ENCODE data around the gene COQ9. TPM values are rescaled to one million over a fixed set of nuclear protein-coding genes. Genes with fewer than 3 reads are reported as not detected.

Gene COQ9
- total and polyA plus RNA-seq, 2 of the 4 experiments (the other 2 are of a cell fraction): 57.9 to 58.5 TPM

DNA sequence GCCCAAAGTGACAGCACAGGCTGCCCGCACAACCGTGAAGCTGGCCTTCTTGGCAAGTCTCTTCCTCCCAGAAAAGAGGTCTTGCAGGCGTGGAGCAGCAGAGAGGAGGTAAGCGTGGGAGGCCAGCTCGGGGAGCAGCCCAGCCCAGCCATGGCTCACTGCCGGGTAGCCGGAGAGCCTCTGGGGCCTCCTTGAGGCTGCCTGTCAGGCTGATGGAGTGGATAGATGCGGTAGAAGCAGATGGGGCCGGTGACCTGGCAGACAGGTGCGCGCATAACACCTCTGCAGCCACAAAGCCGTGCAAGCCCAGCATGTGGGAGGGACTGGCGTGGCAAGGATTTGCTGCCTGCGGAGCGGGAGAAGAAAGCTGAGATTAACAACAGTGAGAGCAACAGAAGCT lies 56.1 kb downstream of the COQ9 start:
- ChIA-PET CTCF (no interaction called here), POLR2A (ENCODE audit: unreplicated experiment) (no interaction called here)
- intact Hi-C loops (cut with micrococcal nuclease): no loop called here
- no peak for TF ChIP-seq MAFK (IDR thresholded peaks at IDR 0.05; ENCODE audit: low read depth, low read length)
- TF ChIP-seq BHLHE40 (IDR thresholded peaks at IDR 0.05; ENCODE audit: low read depth, low read length): no peak
- TF ChIP-seq CEBPB (IDR thresholded peaks at IDR 0.05; ENCODE audit: low read depth, low read length): no peak
- no peak for TF ChIP-seq POLR2A (IDR thresholded peaks at IDR 0.05; ENCODE audit: low read depth, low read length)
- no peak for TF ChIP-seq ELK1 (IDR thresholded peaks at IDR 0.05; ENCODE audit: borderline replicate concordance, low read depth, low read length)
- no peak for TF ChIP-seq CTCF (conservative IDR thresholded peaks at IDR 0.05; ENCODE audit: low read depth, low read length)
- no peak for TF ChIP-seq RFX5 (IDR thresholded peaks at IDR 0.05; ENCODE audit: low read depth, low read length)
- TF ChIP-seq MXI1 (IDR thresholded peaks at IDR 0.05; ENCODE audit: borderline replicate concordance, low read depth, low read length): no peak
- no peak for TF ChIP-seq SMC3 (IDR thresholded peaks at IDR 0.05; ENCODE audit: low read depth, low read length)
- no peak for TF ChIP-seq FOS (IDR thresholded peaks at IDR 0.05; ENCODE audit: low read depth, low read length)
- TF ChIP-seq, protein P1, sequence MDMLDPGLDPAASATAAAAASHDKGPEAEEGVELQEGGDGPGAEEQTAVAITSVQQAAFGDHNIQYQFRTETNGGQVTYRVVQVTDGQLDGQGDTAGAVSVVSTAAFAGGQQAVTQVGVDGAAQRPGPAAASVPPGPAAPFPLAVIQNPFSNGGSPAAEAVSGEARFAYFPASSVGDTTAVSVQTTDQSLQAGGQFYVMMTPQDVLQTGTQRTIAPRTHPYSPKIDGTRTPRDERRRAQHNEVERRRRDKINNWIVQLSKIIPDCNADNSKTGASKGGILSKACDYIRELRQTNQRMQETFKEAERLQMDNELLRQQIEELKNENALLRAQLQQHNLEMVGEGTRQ (IDR thresholded peaks at IDR 0.05; ENCODE audit: low read depth, low read length): no peak
- no peak for TF ChIP-seq MAZ (IDR thresholded peaks at IDR 0.05; ENCODE audit: borderline replicate concordance, low read depth, low read length)
- no peak for TF ChIP-seq NFE2L2 (IDR thresholded peaks at IDR 0.05; ENCODE audit: low read depth, low read length)
- no peak for TF ChIP-seq CHD1 (IDR thresholded peaks at IDR 0.05; ENCODE audit: low read depth, low read length)
- no peak for TF ChIP-seq RCOR1 (IDR thresholded peaks at IDR 0.05; ENCODE audit: insufficient replicate concordance, low read length)
- H3K23ac ChIP-seq (ENCODE audit: low read depth, low read length): no peak overlapping the region
- in situ Hi-C loops (cut with MboI; ENCODE audit: low sequenced_read_pairs): no loop called here
- H3K27ac ChIP-seq (ENCODE audit: insufficient read depth, low read length): no peak overlapping the region
- WGBS, 2 experiments (ENCODE audit: extremely low coverage in 2 of 2, insufficient read length in 1 of 2): 57% methylated on average over 5 of the region's 15 CpGs; no CpG with 5 or more reads in 1 of the 2 experiments
- no peak overlapping the region for H3K56ac ChIP-seq (ENCODE audit: extremely low read depth, insufficient read depth, low read length)
- dilution Hi-C loops (cut with HindIII; ENCODE audit: low sequenced_read_pairs, unreplicated experiment): no loop called here
- no peaks in the 10 kb centered on the region for H3K79me1 ChIP-seq (ENCODE audit: low read depth in 1 of 2, low read length in 2 of 2)
- H3K4me3 ChIP-seq (ENCODE audit: insufficient read depth, low read depth, low read length): no peak overlapping the region
- H3K18ac ChIP-seq (ENCODE audit: low read depth, low read length): no peak overlapping the region
- H3K4me1 ChIP-seq (ENCODE audit: control insufficient read depth, insufficient read depth, low read length): no peaks in the 10 kb centered on the region
- H2BK5ac ChIP-seq (ENCODE audit: low read depth, low read length, poor library complexity, severe bottlenecking): no peak overlapping the region
- H3K4me2 ChIP-seq (ENCODE audit: low read depth, low read length): no peak overlapping the region
- no peaks in the 10 kb centered on the region for H4K20me1 ChIP-seq (ENCODE audit: insufficient read depth, low read length)
- H3K27me3 ChIP-seq (ENCODE audit: control insufficient read depth, insufficient read depth, low read length): peaks cover 68% of the 10 kb centered on the region
- ATAC-seq (ENCODE audit: low read depth) (no peak), DNase-seq (no peak)
- no peak overlapping the region for H2AK9ac ChIP-seq (replicated peaks; ENCODE audit: low read depth, low read length, poor library complexity)
- no TSS peak for BruUV-seq (replicated peaks)
- no peak overlapping the region for H2BK20ac ChIP-seq (ENCODE audit: low read depth, low read length)
- H3K14ac ChIP-seq (replicated peaks; ENCODE audit: low read depth, low read length): no peak overlapping the region
- no peak overlapping the region for H2AK5ac ChIP-seq (ENCODE audit: low read depth, low read length)
- H4K5ac ChIP-seq (ENCODE audit: low read depth, low read length): no peak overlapping the region
- no peak overlapping the region for H2BK15ac ChIP-seq (ENCODE audit: low read depth, low read length)
- no peaks in the 10 kb centered on the region for H3K9me3 ChIP-seq (ENCODE audit: control insufficient read depth, insufficient read depth, low read length)
- no peak overlapping the region for H2AFZ ChIP-seq (replicated peaks; ENCODE audit: low read length, poor library complexity)
- H4K8ac ChIP-seq (ENCODE audit: low read depth in 2 of 2, low read length in 2 of 2): no peak overlapping the region
- no peak overlapping the region for H4K91ac ChIP-seq (ENCODE audit: insufficient read depth, low read depth, low read length)
- no peaks in the 10 kb centered on the region for H3K36me3 ChIP-seq (ENCODE audit: control insufficient read depth, insufficient read depth, low read length)
- no peak overlapping the region for H2BK120ac ChIP-seq (ENCODE audit: low read depth, low read length)
- H3K9ac ChIP-seq (ENCODE audit: low read depth, low read length): no peak overlapping the region
- H3K4ac ChIP-seq (ENCODE audit: low read depth, low read length): no peak overlapping the region
- H3K9me1 ChIP-seq (ENCODE audit: insufficient read depth, low read length): no peaks in the 10 kb centered on the region
